ENCODE results near the gene GRID2.

Gene GRID2

GRCh38 chr4:93568758-93569157, 1265.0 kb downstream of the GRID2 start:
- no peak for DNase-seq (ENCODE audit: low read depth)
- TF ChIP-seq CTCF (IDR thresholded peaks at IDR 0.05; ENCODE audit: low read depth, low read length, missing control alignments), result no peak
- H3K4me3 ChIP-seq (ENCODE audit: low read depth, low read length), result no peak overlapping the region

DNA sequence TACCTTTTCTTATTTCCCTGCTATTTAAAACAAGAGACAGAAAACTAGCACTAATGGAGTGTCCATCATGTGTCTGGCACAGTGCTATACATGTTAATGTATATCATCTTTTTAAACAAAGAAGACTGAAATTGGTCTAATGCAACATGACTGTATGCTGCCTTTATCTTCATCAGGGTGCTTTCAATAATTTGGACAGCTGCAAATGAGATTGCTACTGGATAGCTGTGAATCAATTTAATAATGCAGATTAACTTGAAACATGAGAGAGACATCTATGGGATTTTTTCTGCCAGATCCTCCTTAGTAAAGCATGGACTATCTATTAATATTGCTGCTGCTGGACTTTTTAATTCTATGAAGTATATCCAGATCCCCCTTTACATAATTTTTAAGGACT, 1269.5 kb downstream of the GRID2 start:
- no peak for TF ChIP-seq CTCF (IDR thresholded peaks at IDR 0.05; ENCODE audit: low read depth, low read length, missing control alignments)
- no peak for DNase-seq (ENCODE audit: low read depth)
- H3K4me3 ChIP-seq (ENCODE audit: low read depth, low read length), result no peak overlapping the region

DNA sequence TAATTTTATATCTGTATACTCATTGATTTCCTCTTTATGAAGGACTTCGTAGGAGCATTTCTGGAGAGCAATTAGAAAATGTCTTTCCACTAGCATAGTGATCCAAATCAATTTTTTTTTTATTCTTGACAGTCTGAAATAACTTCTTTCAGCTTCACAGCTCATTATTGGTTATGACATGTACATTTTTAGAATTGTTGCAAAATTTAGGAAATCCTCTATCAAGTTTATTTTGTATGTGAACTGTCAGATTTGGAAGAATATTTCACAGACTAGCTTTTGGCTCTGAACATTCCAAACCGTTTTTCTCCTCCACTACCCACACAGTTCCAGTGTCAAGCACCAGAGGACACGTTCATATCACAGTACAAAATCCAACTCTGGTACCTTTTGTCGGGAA, 1275.2 kb downstream of the GRID2 start:
- TF ChIP-seq CTCF (IDR thresholded peaks at IDR 0.05; ENCODE audit: low read depth, low read length, missing control alignments), result no peak
- no peak for DNase-seq (ENCODE audit: low read depth)
- H3K4me3 ChIP-seq (ENCODE audit: low read depth, low read length), result no peak overlapping the region

GRCh38 chr4:93605163-93605562, 1301.4 kb downstream of the GRID2 start:
- H3K4me3 ChIP-seq (ENCODE audit: low read depth, low read length), result no peak overlapping the region
- no peak for TF ChIP-seq CTCF (IDR thresholded peaks at IDR 0.05; ENCODE audit: low read depth, low read length, missing control alignments)
- no peak for DNase-seq (ENCODE audit: low read depth)

DNA sequence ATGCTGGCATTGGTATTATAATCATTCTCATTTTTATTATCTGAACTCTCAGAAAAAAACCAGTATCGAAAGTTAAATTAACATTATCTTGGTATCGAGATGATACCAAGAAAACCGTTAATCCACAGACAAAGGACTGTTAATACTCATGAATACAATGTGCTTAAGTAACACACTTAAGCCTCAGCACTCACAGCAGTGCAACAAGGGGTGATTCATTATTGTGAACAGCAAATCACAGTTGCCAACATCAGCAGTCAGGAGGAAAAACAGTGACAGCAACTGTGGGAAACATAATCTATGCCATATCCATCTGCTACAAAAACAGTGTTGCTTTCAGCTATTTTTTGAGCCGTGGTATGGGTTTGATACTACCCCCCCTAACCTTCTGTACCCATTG, 1313.8 kb downstream of the GRID2 start:
- H3K4me3 ChIP-seq (ENCODE audit: low read depth, low read length), result no peak overlapping the region
- no peak for TF ChIP-seq CTCF (IDR thresholded peaks at IDR 0.05; ENCODE audit: low read depth, low read length, missing control alignments)
- no peak for DNase-seq (ENCODE audit: low read depth)

DNA sequence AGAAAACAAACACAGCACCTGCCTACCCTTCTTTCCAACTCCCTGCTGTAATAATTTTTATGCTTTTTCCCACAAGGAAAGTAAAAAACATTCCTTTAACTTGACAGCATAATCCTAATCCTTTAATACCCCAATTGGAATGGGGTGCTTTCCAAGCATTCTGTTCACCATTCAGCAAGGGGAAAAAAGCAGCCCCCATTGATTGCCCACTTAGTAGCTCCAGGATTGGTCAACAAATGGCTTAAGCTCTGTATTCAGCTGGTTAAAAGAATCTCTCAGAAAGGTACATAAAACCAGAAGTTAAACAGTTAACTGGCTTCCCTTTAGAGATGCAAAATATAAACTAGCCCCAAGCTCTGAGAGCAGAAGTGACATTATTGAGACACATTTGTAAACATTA, 1330.0 kb downstream of the GRID2 start:
- H3K4me3 ChIP-seq (ENCODE audit: low read depth, low read length), result no peak overlapping the region
- DNase-seq (ENCODE audit: low read depth), result no peak
- no peak for TF ChIP-seq CTCF (IDR thresholded peaks at IDR 0.05; ENCODE audit: low read depth, low read length, missing control alignments)

GRCh38 chr4:93635943-93636342, 1332.2 kb downstream of the GRID2 start:
- no peak for TF ChIP-seq CTCF (IDR thresholded peaks at IDR 0.05; ENCODE audit: low read depth, low read length, missing control alignments)
- H3K4me3 ChIP-seq (ENCODE audit: low read depth, low read length), result no peak overlapping the region
- DNase-seq (ENCODE audit: low read depth), result no peak

All from GM12864 (cell line).